AG09309 (cell line): Measurements from ENCODE around the gene SAMD15.

Experiments
- DNase-seq: peaks from one replicate; pipeline ENCODE4 v3.0.0-alpha.2; 2010; ENCODE audit warnings: low read depth
- H3K4me3 ChIP-seq: 2 replicates; pipeline ENCODE4 v1.5.1; 2011; ENCODE audit warnings: mild to moderate bottlenecking, low read depth, low read length, moderate library complexity; ENCODE audit not compliant: control insufficient read depth
- TF ChIP-seq, protein P1 (sequence below): IDR thresholded peaks from 2 replicates; pipeline ENCODE4 v1.5.1; 2011; ENCODE audit warnings: mild to moderate bottlenecking, low read depth, low read length, inconsistent platforms; ENCODE audit not compliant: insufficient read depth, control insufficient read depth; ENCODE audit errors: missing control alignments

Gene SAMD15

GRCh38 chr14:77340389-77340788, 36.8 kb upstream of the SAMD15 start:
- TF ChIP-seq, protein P1, sequence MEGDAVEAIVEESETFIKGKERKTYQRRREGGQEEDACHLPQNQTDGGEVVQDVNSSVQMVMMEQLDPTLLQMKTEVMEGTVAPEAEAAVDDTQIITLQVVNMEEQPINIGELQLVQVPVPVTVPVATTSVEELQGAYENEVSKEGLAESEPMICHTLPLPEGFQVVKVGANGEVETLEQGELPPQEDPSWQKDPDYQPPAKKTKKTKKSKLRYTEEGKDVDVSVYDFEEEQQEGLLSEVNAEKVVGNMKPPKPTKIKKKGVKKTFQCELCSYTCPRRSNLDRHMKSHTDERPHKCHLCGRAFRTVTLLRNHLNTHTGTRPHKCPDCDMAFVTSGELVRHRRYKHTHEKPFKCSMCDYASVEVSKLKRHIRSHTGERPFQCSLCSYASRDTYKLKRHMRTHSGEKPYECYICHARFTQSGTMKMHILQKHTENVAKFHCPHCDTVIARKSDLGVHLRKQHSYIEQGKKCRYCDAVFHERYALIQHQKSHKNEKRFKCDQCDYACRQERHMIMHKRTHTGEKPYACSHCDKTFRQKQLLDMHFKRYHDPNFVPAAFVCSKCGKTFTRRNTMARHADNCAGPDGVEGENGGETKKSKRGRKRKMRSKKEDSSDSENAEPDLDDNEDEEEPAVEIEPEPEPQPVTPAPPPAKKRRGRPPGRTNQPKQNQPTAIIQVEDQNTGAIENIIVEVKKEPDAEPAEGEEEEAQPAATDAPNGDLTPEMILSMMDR = no peak
- H3K4me3 ChIP-seq = no peak overlapping the region
- DNase-seq = no peak

DNA sequence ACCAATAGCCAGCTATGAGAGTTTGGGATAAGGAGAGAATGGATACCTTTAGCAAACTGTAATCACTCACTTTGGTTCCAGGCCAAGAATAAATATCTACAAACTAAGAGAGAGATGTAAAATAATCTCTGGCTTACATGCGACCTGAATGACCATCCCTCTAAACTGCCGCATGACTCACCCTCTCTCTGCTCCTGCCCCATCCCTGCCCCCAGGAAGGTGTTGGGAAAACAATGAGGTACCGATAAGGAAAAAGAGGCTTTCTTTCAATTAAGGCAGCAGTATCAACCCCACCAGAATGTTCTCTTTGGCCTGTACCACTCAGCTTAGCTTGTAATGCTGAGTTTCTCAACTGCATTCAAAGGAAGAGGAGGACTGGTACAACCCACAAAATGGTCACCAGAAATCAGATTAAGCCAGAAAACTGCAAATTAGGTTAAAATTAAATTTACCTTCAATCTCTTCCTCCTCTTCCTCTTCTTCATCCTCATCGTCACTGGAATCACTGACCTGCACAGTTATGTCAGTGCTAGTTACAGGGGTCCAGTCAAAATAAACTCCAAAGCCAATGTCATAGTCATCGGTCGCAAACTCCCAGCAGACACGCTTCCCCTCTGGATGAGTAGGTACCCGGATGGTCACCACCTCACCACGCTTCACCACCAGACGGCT, 34.3 kb upstream of the SAMD15 start:
- TF ChIP-seq, protein P1 = no peak
- DNase-seq = no peak
- H3K4me3 ChIP-seq = no peak overlapping the region

- no peak overlapping the region for H3K4me3 ChIP-seq
- no peak for DNase-seq
- TF ChIP-seq, protein P1 = no peak
Measured at GRCh38 chr14:77343662-77344061, 33.5 kb upstream of the SAMD15 start.

GRCh38 chr14:77344377-77344996, 32.7 kb upstream of the SAMD15 start:
- TF ChIP-seq, protein P1 = no peak
- H3K4me3 ChIP-seq = no peak overlapping the region
- DNase-seq = no peak

DNA sequence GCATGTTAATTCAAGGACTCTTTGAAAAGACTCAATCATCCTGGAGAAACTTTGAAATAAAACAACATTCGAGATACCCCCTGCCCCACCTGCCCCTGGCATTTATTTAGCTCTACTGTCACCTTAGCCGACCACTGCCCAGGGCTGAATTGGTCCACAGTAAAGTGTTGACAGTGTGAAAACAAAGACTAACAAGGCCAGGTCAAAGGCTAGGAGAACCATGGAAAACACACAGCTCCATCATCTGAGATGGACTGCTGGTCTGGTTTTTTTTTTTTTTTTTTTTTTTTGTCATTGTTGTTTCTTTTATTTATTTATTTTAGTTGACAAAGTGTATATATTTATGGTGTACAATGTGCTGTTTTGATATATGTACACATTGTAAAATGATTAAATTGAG, 30.7 kb upstream of the SAMD15 start:
- no peak for DNase-seq
- H3K4me3 ChIP-seq = no peak overlapping the region
- TF ChIP-seq, protein P1 = no peak

DNA sequence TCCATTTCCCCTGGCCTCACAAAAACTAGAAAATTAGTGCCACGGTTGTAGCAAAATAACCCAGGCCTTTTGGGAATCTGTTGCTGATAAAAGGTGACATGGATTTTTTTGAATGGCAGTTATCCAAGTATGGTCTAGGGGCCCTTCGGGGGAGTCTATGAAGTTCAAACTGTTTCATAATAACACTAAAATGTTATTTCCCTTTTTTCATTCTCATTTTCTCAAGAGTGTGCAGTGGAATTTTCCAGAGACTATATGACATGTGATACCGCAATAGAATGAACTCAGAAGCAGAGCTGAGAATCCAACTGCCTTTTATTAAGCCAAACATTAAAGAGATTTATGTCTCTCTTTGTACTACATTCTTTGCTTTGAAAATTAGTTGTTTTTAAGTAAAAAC, 29.4 kb upstream of the SAMD15 start:
- no peak for DNase-seq
- TF ChIP-seq, protein P1 = no peak

More for the DNA sequence above, 29.4 kb upstream of the SAMD15 start:
- H3K4me3 ChIP-seq = no peak overlapping the region
